Nephron (organoid): ENCODE results near the gene FNDC3B.

Experiments used
- H3K27ac Mint-ChIP-seq, 3 experiments: 2 replicates each; pipeline ENCODE4 v1.8.0; 2020; ENCODE audit warnings: mixed read lengths in 3 of 3, mild to moderate bottlenecking in 2 of 3, moderate library complexity in 1 of 3
- H3K27me3 Mint-ChIP-seq: 2 replicates; pipeline ENCODE4 v1.8.0; 2021; ENCODE audit warnings: low read depth, mild to moderate bottlenecking, moderate library complexity, mixed read lengths
- H3K36me3 Mint-ChIP-seq: 2 replicates; pipeline ENCODE4 v1.8.0; 2020; ENCODE audit warnings: low read depth, mixed read lengths
- H3K4me1 Mint-ChIP-seq: 2 replicates; pipeline ENCODE4 v1.8.0; 2020; ENCODE audit warnings: mixed read lengths
- H3K4me3 Mint-ChIP-seq, 3 experiments: 2 replicates each; pipeline ENCODE4 v1.8.0; 2020; ENCODE audit warnings: mild to moderate bottlenecking in 3 of 3, mixed read lengths in 3 of 3, moderate library complexity in 2 of 3
- H3K9me3 Mint-ChIP-seq: 2 replicates; pipeline ENCODE4 v1.8.0; 2020; ENCODE audit warnings: mixed read lengths
- TF ChIP-seq, protein P1 (sequence below), 3 experiments: fragments of 200-600 bp; sonication (generic); IDR thresholded peaks; one replicate each; pipeline ENCODE4 v1.5.0; 2021; ENCODE audit warnings: antibody characterized with exemption in 3 of 3; ENCODE audit not compliant: unreplicated experiment in 3 of 3

FNDC3B gene

DNA sequence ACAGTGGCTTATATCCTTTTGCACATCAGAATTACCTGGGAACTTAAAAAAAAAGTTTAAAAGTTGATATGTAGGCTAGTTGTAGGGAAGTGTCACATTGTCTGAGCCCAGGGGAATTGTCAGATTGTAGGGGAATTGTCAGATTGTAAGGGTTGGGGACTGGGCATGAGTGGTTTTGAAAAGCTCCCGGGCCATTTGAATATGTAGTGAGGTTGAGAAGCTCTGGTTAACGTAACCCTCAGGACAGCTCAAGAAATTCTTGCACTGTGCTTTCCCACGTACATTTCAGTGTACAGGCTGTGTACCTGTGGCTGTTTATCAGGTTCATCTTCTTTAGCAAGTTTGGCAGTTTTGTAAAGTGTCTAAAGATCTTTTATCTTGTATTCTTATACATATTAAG is 107.0 kb downstream of the FNDC3B start:
- no peak overlapping the region for H3K27ac Mint-ChIP-seq
- no peaks in the 10 kb centered on the region for H3K9me3 Mint-ChIP-seq
- peaks cover 60% of the 10 kb centered on the region for H3K4me1 Mint-ChIP-seq
- no peaks in the 10 kb centered on the region for H3K27me3 Mint-ChIP-seq
- H3K4me3 Mint-ChIP-seq = no peak overlapping the region
- peaks cover 14% of the 10 kb centered on the region for H3K36me3 Mint-ChIP-seq
- TF ChIP-seq, protein P1, sequence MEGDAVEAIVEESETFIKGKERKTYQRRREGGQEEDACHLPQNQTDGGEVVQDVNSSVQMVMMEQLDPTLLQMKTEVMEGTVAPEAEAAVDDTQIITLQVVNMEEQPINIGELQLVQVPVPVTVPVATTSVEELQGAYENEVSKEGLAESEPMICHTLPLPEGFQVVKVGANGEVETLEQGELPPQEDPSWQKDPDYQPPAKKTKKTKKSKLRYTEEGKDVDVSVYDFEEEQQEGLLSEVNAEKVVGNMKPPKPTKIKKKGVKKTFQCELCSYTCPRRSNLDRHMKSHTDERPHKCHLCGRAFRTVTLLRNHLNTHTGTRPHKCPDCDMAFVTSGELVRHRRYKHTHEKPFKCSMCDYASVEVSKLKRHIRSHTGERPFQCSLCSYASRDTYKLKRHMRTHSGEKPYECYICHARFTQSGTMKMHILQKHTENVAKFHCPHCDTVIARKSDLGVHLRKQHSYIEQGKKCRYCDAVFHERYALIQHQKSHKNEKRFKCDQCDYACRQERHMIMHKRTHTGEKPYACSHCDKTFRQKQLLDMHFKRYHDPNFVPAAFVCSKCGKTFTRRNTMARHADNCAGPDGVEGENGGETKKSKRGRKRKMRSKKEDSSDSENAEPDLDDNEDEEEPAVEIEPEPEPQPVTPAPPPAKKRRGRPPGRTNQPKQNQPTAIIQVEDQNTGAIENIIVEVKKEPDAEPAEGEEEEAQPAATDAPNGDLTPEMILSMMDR (IDR thresholded peaks at IDR 0.05; ENCODE audit: unreplicated experiment in 3 of 3) = no peak

DNA sequence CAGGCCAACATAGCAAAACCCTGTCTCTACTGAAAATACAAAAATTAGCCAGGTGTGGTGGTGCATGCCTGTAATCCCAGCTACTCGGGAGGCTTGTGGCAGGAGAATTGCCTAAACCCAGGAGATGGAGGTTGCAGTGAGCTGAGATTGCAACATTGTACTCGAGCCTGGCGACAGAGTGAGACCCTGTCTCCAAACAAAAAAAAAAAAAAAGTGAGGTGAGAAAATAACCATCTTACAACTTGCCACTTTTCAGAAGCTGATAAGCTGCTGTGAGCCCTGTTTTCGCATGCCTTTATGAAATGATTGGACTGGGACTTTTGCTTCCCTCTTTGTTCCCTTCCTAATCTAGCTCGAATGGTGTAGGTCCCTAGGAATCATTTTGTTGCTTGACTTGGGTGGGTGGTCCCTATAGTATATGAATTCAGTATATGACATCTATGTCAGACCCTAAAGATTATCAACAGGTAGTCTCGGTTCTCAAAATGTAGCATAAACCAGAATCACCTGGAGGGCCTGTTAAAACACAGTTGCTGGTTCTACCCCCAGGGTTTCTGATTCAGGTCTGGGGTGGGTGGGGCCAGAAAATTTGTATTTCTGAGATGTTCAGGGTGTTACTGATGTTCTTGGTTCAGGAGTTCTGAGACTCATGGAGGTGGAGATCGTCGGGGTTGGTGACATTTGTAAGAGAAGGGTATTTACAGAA is 107.9 kb downstream of the FNDC3B start:
- Mint-ChIP-seq H3K36me3 (peaks cover 14% of the 10 kb centered on the region), H3K4me3 (no peak overlapping the region), H3K9me3 (no peaks in the 10 kb centered on the region), H3K27ac (peak overlapping the region; percentile 30 to 48 (median 46)), H3K27me3 (no peaks in the 10 kb centered on the region), H3K4me1 (peaks cover 60% of the 10 kb centered on the region)
- TF ChIP-seq, protein P1 (IDR thresholded peaks at IDR 0.05; ENCODE audit: unreplicated experiment in 3 of 3) = no peak

DNA sequence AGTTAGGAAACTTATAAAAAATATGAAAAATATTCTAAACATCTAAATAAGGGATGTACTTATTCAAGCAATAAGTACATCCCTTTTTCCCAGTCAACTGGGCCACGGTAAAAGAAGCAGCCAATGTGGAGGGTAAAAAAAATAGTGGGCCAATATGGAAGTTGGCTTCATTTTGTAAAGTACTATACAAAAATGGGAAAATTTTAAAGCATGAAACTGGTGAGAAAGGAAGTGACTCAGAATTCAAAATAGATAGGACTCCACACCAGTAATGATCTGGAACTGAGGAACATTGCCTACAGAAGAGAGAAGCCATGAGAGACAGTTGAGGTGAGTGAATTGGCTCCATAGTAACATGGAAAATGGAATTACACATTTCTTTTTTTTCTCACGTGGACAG is 108.9 kb downstream of the FNDC3B start:
- Mint-ChIP-seq H3K27ac (peak overlapping the region; percentile 34 to 51 (median 47)), H3K36me3 (peaks cover 11% of the 10 kb centered on the region), H3K4me1 (peaks cover 66% of the 10 kb centered on the region), H3K27me3 (no peaks in the 10 kb centered on the region), H3K9me3 (no peaks in the 10 kb centered on the region), H3K4me3 (no peak overlapping the region)
- TF ChIP-seq, protein P1 (IDR thresholded peaks at IDR 0.05; ENCODE audit: unreplicated experiment in 3 of 3) = no peak

DNA sequence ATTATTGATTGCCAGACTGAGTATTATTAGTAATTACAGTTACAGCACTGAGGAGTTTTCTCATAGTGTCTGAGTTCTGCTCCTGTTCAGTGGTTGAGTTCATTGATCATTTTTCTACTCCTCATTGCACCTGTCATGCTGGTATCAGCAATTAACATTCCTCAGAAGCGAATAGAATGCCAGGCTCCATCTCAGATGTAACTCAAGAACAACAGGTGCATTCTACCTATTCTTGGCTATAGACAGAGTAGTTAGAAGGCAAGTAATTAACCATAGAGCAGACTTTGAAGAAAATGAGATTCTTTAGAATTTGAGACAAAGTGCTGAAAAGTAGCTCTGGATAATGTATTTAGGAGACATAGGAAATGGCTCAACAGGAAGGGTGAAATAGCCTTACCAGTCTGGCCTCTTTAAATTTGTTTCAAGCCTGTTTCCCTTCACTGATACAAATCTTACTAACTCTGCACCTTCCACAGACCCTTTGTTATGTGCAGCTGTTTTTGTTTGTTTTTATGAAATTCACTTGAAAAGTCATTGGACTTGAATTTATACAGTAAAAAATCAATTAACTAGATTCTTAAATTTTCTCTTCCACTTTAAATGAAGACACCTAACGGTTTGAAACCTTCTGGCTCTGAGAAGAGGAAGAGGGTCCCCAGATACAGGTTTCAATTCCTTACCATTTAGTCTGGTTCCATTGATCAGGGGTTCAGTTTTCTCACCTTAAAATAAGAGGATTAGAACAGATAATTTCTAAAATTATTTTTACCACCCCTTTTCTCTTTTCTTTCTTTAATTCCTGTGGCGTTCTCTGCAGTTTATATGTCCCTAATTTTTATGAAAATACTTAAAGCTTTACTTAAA is 109.6 kb downstream of the FNDC3B start:
- peaks cover 9% of the 10 kb centered on the region for H3K36me3 Mint-ChIP-seq
- TF ChIP-seq, protein P1 (IDR thresholded peaks at IDR 0.05; ENCODE audit: unreplicated experiment in 3 of 3) = no peak
- peak overlapping the region; percentile 34 to 51 (median 47) for H3K27ac Mint-ChIP-seq
- H3K4me1 Mint-ChIP-seq = peaks cover 72% of the 10 kb centered on the region
- H3K27me3 Mint-ChIP-seq = no peaks in the 10 kb centered on the region
- no peak overlapping the region for H3K4me3 Mint-ChIP-seq
- H3K9me3 Mint-ChIP-seq = no peaks in the 10 kb centered on the region

DNA sequence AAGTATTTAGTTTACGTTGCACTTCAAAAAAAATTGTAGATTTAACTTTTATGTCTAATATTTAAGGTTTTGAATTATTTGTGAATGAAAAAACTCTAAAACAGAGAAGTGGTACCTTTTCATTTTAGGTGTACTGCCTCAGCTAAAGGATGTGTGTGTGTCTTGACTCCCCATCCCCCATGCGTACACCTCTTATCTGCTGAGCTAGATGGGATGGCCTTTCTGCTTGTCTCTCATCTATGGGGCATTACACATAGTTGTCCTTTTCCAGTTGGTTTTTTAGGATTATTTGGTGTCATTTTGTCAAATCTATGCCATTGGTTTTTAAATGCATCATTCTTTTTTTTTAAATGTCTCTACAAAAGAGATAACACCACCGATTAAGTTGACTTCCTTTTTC is 110.9 kb downstream of the FNDC3B start:
- H3K27ac Mint-ChIP-seq = no peak overlapping the region
- no peaks in the 10 kb centered on the region for H3K27me3 Mint-ChIP-seq
- no peaks in the 10 kb centered on the region for H3K9me3 Mint-ChIP-seq
- no peak overlapping the region for H3K4me3 Mint-ChIP-seq
- TF ChIP-seq, protein P1 (IDR thresholded peaks at IDR 0.05; ENCODE audit: unreplicated experiment in 3 of 3) = no peak
- H3K36me3 Mint-ChIP-seq = peaks cover 1% of the 10 kb centered on the region
- H3K4me1 Mint-ChIP-seq = peaks cover 71% of the 10 kb centered on the region
